Gastroesophageal sphincter (tissue), 4 donors: ENCODE data around the gene TRIM37. TPM values are rescaled to one million over a fixed set of nuclear protein-coding genes. Genes with fewer than 3 reads are reported as not detected.
A peak's percentile ranks its signal among the peaks of the same experiment; 100 is the strongest.

ENCODE experiments used
- ATAC-seq: fragments of 150-250 bp; one replicate; pipeline ENCODE4 v1.9.1; 2016; ENCODE audit warnings: mild to moderate bottlenecking, moderate library complexity
- H3K27ac ChIP-seq, 4 donors: fragments of 200-600 bp; sonication (generic) in 3 of 4; 1 replicate in 3 of 4; 2 replicates in 1 of 4; pipeline ENCODE4 v1.5.1; 2016 to 2019
- H3K27me3 ChIP-seq: fragments of 200-600 bp; sonication (generic); one replicate; pipeline ENCODE4 v1.5.1; 2019
- H3K36me3 ChIP-seq, 2 donors: fragments of 200-600 bp; sonication (generic); one replicate each; pipeline ENCODE4 v1.5.1; 2019; ENCODE audit warnings: control low read depth in 1 of 2
- H3K4me1 ChIP-seq, 3 donors: fragments of 200-600 bp; sonication (generic); 1 replicate in 2 of 3; 2 replicates in 1 of 3; pipeline ENCODE4 v1.5.1; 2016 to 2019; ENCODE audit warnings: control low read depth in 2 of 3
- H3K4me3 ChIP-seq, 2 donors: fragments of 200-600 bp; sonication (generic); one replicate each; pipeline ENCODE4 v1.5.1; 2019; ENCODE audit warnings: mild to moderate bottlenecking in 1 of 2, moderate library complexity in 1 of 2
- H3K9me3 ChIP-seq, 3 donors: fragments of 200-600 bp; sonication (generic); one replicate each; pipeline ENCODE4 v1.5.1; 2017 to 2019; ENCODE audit warnings: control low read depth in 2 of 3
- CTCF ChIP-seq, 4 experiments: fragments of 200-600 bp in 2 of 4; fragments of 450-650 bp in 2 of 4; sonication (generic) in 1 of 4; IDR thresholded peaks; one replicate each; pipeline ENCODE4 v1.5.1; 2017 to 2019; ENCODE audit warnings: antibody characterized with exemption in 4 of 4, mild to moderate bottlenecking in 2 of 4, moderate library complexity in 2 of 4
- EP300 ChIP-seq: sonication (generic); formaldehyde crosslinking; IDR thresholded peaks from one replicate; pipeline ENCODE4 v1.6.1; 2017; ENCODE audit warnings: antibody characterized with exemption, mild to moderate bottlenecking
- POLR2A ChIP-seq, 2 donors: fragments of 450-650 bp; IDR thresholded peaks; one replicate each; pipeline ENCODE4 v1.6.1; 2017; ENCODE audit warnings: antibody characterized with exemption in 2 of 2, mild to moderate bottlenecking in 2 of 2, moderate library complexity in 1 of 2
- POLR2AphosphoS5 ChIP-seq: sonication (generic); formaldehyde crosslinking; IDR thresholded peaks from one replicate; pipeline ENCODE4 v1.6.1; 2017; ENCODE audit warnings: antibody characterized with exemption
- WGBS, 2 donors: methylation state at CpG; one replicate each; pipeline ENCODE4 v1.1.5; 2018; ENCODE audit warnings: low coverage in 1 of 2; 5-methylcytosine and 5-hydroxymethylcytosine counted together
- total RNA-seq, 4 donors: library from RNA; depleted of rRNA; stranded (reverse); fragments of >200 nt; gene quantifications; one replicate each; pipeline ENCODE4 v1.1.0, GENCODE V29; 2016

The TRIM37 gene
- 10 to 100 TPM; 27.6 to 30.7 (median 28.6) TPM for total RNA-seq

GRCh38 chr17:59106463-59107305, at the start of gene TRIM37:
TSS of gene TRIM37 (minus strand) at chr17:59106880. CDS start at chr17:59106461, 419 bp downstream.
- TF ChIP-seq POLR2A (IDR thresholded peaks at IDR 0.05): peak; percentile 79 to 88
- no peak for TF ChIP-seq EP300
- TF ChIP-seq POLR2AphosphoS5: peak; percentile 92
- peak in 1 of 4 experiments; percentile 3 for TF ChIP-seq CTCF (IDR thresholded peaks at IDR 0.05)
- Histone ChIP-seq H3K27me3 (no peaks in the 10 kb centered on the region), H3K4me3 (peak within 1 kb of the TSS; percentile 48 to 87), H3K27ac (peak within 1 kb of the TSS; percentile 63 to 96 (median 94)), H3K9me3 (no peaks in the 10 kb centered on the region), H3K4me1 (peaks cover 0 to 37% (median 7%) of the 10 kb centered on the region in 3 donors), H3K36me3 (peaks cover 0 to 16% of the 10 kb centered on the region in 2 donors)
- 1% methylated on average over 33 of the region's 89 CpGs; no CpG with 5 or more reads in 1 of the 2 donors for WGBS, 2 donors
- peak; percentile 98 for ATAC-seq

DNA sequence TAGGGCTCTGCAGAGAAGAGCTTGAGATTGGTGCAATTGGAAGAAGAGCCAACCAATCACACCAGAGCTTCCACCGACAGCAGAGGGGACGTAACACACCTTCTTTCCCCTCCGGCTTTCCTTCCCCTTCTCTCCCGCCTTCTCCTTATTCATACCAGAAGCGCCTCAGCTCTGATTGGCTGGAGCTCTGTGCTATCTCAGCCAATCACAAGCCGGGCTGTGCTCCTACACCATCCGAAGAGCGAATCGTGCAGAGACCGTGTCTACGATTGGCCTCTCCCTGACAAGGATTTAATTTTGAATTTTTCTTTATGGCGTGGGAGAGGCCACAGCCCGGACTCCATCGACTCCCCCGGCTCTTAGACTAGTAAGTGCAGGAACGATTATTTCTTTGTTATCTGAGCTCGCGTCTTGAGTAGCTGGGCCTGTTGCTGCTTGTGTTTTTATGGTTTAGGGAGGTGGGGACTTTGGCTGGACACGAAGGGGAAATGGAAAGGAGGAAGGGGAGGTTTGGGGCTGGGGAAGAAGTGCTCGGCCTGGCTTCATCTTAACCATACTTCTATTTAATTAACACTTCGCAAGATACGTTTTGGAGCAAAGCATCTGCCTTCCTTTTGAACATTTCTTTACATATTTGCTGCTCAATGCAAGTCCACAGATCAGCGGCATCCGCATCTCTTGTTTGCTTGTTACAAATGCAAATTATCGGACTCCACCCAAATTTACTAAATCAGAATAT, 48.9 kb upstream of the TRIM37 start, which contains the start of gene PRR11:
TSS of gene PRR11 (plus strand) at position 308 of the 739 bp plus-strand sequence. CDS start 14,007 bp downstream, outside the sequence.
- H3K9me3 ChIP-seq: no peaks in the 10 kb centered on the region
- WGBS, 2 donors: 2 to 3% methylated on average over 20 to 24 of the region's 25 CpGs
- no peaks in the 10 kb centered on the region for H3K27me3 ChIP-seq
- peaks cover 7 to 42% (median 9%) of the 10 kb centered on the region in 3 donors for H3K4me1 ChIP-seq
- no peak for TF ChIP-seq EP300
- no peak for TF ChIP-seq POLR2AphosphoS5
- no peak for TF ChIP-seq CTCF (IDR thresholded peaks at IDR 0.05)
- no peak for TF ChIP-seq POLR2A (IDR thresholded peaks at IDR 0.05)
- H3K36me3 ChIP-seq: no peaks in the 10 kb centered on the region
- H3K4me3 ChIP-seq: peak within 1 kb of the TSS; percentile 62 to 65
- peak; percentile 96 for ATAC-seq
- H3K27ac ChIP-seq: peak within 1 kb of the TSS; percentile 65 to 91 (median 86)

DNA sequence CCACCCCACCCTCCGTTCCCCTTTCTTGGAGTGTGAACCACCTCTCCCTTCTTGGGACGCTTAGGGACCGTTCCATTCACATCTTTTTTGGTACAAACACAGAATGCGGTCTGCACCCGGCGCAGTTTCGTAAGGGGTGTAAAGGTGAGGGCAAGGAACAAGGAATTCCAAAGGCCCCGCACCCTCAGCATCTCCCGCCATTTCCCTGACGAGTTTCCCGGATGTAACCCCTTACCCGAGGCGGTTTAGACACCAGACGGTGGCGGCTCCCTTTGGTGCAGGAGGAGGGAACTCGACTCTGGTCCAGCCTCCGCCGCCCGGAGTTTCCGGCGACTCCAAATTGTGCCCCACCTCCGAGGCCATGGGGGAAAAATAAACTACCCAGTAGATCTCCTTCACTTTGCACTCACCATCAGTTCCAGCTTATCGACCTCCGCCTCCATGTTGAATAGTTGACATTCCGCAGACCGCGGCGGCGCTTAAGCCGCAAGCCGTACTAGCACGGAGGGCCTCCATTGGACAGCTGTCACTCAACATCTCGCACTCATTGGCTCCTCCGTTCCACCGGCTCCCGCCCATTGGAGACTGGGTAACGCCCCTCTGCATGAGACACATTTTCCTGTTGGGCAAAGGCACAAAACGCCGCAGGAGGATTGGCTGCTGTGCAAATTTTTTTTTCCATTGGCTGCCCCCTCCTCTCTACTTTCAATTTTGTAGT, 48.2 kb upstream of the TRIM37 start, which contains the start of gene SKA2:
TSS of gene SKA2 (minus strand) at position 466 of the 718 bp plus-strand sequence. CDS start at position 443, 23 bp downstream.
- Histone ChIP-seq H3K27me3 (no peaks in the 10 kb centered on the region), H3K36me3 (no peaks in the 10 kb centered on the region), H3K4me3 (peak within 1 kb of the TSS; percentile 62 to 65), H3K4me1 (peaks cover 7 to 46% (median 9%) of the 10 kb centered on the region in 3 donors), H3K27ac (peak within 1 kb of the TSS; percentile 65 to 91 (median 86)), H3K9me3 (no peaks in the 10 kb centered on the region)
- TF ChIP-seq POLR2AphosphoS5 (peak; percentile 79), POLR2A (IDR thresholded peaks at IDR 0.05) (no peak), CTCF (IDR thresholded peaks at IDR 0.05) (peak in 1 of 4 experiments; percentile 2)
- ATAC-seq: peak; percentile 95
- WGBS, 2 donors: 0% methylated on average over 2 to 14 of the region's 39 CpGs

- Histone ChIP-seq H3K9me3 (no peaks in the 10 kb centered on the region), H3K4me3 (peak overlapping the region; percentile 62 to 65), H3K36me3 (no peaks in the 10 kb centered on the region), H3K4me1 (peaks cover 7 to 46% (median 9%) of the 10 kb centered on the region in 3 donors), H3K27me3 (no peaks in the 10 kb centered on the region), H3K27ac (peak overlapping the region; percentile 65 to 91 (median 86))
- TF ChIP-seq CTCF (IDR thresholded peaks at IDR 0.05) (no peak), POLR2AphosphoS5 (no peak), POLR2A (IDR thresholded peaks at IDR 0.05) (no peak), EP300 (no peak)
- 0 to 1% methylated on average over 24 of the region's 25 CpGs for WGBS, 2 donors
- ATAC-seq: no peak
These were observed 47.6 kb upstream of the TRIM37 start for GRCh38 chr17:59154292-59154720.
